Measurements from ENCODE around the gene FPGS. TPM values are rescaled to one million over a fixed set of nuclear protein-coding genes. Genes with fewer than 3 reads are reported as not detected.

The FPGS gene
- total and polyA plus RNA-seq, 2 of the 4 experiments (the other 2 are of a cell fraction): 43.9 to 75.7 TPM

DNA sequence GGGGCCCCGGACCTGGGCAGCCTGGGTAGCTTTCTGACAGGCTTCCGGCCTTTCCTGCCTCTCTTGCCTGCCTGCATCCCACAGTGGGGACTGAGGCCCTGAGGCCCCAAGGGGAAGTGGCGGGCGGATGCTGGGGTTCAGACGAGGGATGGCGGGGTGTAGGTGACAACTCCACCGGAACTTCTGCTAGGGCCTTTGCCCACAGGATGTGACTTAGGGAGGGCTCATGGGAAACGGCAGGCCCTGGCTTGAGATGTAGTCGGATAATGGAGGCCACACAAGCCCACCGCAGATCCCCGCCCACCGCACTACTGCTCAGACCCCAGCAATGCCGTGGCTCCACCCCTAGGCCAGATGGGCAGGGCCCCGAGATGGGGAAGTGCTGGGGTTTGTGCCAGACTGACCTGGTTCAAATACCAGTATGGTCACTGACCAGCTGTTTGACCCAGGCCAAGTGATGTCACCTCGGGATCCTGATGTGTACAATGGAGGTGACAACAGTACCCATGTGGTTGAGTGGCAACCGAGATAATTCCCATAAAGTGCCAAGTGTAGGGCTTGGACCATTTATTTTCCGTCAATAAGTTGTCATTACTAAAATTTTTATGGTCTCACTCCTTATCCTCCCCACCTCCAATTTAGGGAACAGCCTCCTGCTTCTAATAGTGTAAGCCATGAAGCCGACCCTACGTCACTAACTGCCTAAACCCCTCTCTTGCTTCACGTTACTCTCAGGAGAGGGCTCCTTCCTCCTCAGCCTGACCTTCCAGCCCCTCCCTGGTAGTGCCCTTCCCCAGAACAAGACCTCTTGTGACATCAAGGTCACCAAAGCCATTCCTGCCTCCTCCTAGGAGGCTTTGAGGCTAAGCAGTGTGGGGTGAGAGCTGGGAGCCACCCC is 19.3 kb upstream of the FPGS start (continued):
- no peak for TF ChIP-seq RAD21 (IDR thresholded peaks at IDR 0.05; ENCODE audit: low read length)
- no peak for TF ChIP-seq MAFK (IDR thresholded peaks at IDR 0.05; ENCODE audit: low read depth, low read length)
